Muscle layer of colon (tissue), 2 donors: Measurements from ENCODE around the gene EXOSC9.
A peak's percentile ranks its signal among the peaks of the same experiment; 100 is the strongest.

Experiments used
- H3K27ac ChIP-seq: one replicate; pipeline ENCODE4 v1.7.0; 2013; ENCODE audit warnings: low read depth, mild to moderate bottlenecking, low read length, moderate library complexity
- H3K27me3 ChIP-seq, 2 donors: one replicate each; pipeline ENCODE4 v1.7.0; 2013; ENCODE audit warnings: low read length in 2 of 2, mild to moderate bottlenecking in 2 of 2; ENCODE audit not compliant: insufficient read depth in 2 of 2, control insufficient read depth in 1 of 2
- H3K36me3 ChIP-seq: one replicate; pipeline ENCODE4 v1.7.0; 2013; ENCODE audit warnings: mild to moderate bottlenecking, low read length; ENCODE audit not compliant: insufficient read depth
- H3K4me1 ChIP-seq: one replicate; pipeline ENCODE4 v1.7.0; 2013; ENCODE audit warnings: mild to moderate bottlenecking, low read length; ENCODE audit not compliant: insufficient read depth
- H3K4me3 ChIP-seq, 2 donors: one replicate each; pipeline ENCODE4 v1.7.0; 2013; ENCODE audit warnings: low read length in 2 of 2, low read depth in 1 of 2, mild to moderate bottlenecking in 1 of 2, moderate library complexity in 1 of 2
- H3K9ac ChIP-seq: one replicate; pipeline ENCODE4 v1.7.0; 2013; ENCODE audit warnings: low read length
- H3K9me3 ChIP-seq: one replicate; pipeline ENCODE4 v1.7.0; 2013; ENCODE audit warnings: mild to moderate bottlenecking, low read length
- donor health status: abdominal sarcoma.
- donor health status: Adenocarcinoma of cecum.

The EXOSC9 gene

DNA sequence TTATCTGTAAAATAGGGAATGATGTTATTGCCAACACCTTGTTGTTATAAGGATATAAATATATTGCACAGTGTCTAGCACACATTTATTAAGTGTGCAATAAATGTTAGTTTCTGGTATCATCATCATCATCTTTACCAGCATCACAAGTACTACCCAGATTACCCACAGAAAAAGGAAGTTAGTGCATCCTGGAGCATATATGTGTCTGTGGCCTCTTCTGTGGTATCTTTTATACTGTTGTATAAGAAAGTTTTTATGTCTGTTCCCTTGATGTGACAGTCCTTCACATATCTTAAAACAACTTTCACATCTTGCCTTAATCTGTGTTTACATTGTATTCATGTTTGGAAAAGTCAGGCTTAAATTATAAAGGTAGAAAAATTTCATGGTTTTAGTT lies 10.0 kb downstream of the EXOSC9 start:
- Histone ChIP-seq H3K36me3 (peaks cover 81% of the 10 kb centered on the region), H3K4me1 (no peaks in the 10 kb centered on the region), H3K4me3 (no peak overlapping the region)

DNA sequence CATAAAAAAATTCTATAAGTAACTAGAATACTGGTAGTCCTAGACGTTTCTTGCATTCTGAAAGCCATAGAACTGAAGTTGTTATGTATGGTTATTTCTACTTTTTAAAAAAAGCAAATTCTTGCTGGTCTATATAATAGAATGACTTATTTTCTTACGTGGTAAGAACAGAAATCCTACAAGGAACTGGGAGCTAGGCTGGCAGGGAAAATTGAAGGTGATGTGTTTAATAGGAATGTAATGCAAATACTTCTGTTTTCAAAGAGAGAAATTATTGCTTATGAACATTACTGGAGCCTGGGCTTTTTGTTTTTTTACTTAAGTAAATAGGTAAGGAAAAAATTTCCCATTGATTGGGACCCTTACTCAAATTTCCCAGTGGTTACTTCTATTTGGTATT lies 13.6 kb downstream of the EXOSC9 start:
- H3K27me3 ChIP-seq: no peaks in the 10 kb centered on the region
- H3K36me3 ChIP-seq: peaks cover 72% of the 10 kb centered on the region
- no peaks in the 10 kb centered on the region for H3K9me3 ChIP-seq
- no peak overlapping the region for H3K9ac ChIP-seq
- no peak overlapping the region for H3K27ac ChIP-seq
- H3K4me3 ChIP-seq: no peak overlapping the region
- H3K4me1 ChIP-seq: no peaks in the 10 kb centered on the region

More for the DNA sequence above, 10.0 kb downstream of the EXOSC9 start:
- H3K27me3 ChIP-seq: no peaks in the 10 kb centered on the region
- no peaks in the 10 kb centered on the region for H3K9me3 ChIP-seq
- H3K9ac ChIP-seq: no peak overlapping the region
- H3K27ac ChIP-seq: no peak overlapping the region

DNA sequence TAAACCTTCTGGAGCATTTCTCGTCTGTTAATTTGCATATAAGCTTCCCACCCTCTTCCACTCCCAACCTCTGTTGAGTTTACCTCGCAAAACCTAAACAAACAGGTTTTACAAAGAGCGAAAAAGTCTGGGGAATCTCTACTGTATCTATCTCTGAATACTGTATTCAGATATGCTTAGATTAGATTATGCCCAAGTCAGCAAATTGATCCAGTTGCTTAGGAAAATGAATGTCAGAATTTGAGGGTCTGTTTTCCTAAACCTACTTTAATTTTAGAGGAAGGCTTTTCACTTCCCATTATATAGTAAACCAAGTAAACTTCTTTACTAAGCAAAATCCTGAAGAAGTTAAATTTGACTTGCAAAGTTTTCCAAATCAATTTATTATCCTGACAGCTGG lies 15.9 kb downstream of the EXOSC9 start:
- Histone ChIP-seq H3K36me3 (peaks cover 58% of the 10 kb centered on the region), H3K27me3 (no peaks in the 10 kb centered on the region), H3K27ac (no peak overlapping the region), H3K9me3 (no peaks in the 10 kb centered on the region), H3K4me1 (no peaks in the 10 kb centered on the region), H3K4me3 (no peak overlapping the region), H3K9ac (no peak overlapping the region)

DNA sequence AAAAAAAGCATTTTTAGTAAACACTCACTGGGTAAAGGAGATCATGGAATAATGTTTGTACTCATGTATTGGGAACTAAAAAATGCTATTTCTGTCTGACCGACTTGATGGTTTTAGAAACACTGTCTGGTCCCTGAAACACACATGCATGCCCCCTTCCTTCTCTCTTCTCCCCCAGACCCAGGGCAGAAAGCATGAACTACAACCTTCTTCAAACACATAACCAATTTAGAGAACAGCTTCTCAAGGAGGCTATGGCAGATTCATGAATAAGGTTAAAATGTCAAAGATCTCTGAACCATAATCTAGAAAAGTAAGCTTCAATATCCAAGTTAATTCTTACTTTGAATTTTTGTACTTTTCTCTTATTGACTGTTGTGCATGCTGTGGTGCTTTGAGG lies 16.6 kb downstream of the EXOSC9 start:
- Histone ChIP-seq H3K9ac (no peak overlapping the region), H3K4me3 (no peak overlapping the region), H3K36me3 (peaks cover 51% of the 10 kb centered on the region), H3K27me3 (no peaks in the 10 kb centered on the region), H3K27ac (no peak overlapping the region), H3K9me3 (no peaks in the 10 kb centered on the region), H3K4me1 (no peaks in the 10 kb centered on the region)

DNA sequence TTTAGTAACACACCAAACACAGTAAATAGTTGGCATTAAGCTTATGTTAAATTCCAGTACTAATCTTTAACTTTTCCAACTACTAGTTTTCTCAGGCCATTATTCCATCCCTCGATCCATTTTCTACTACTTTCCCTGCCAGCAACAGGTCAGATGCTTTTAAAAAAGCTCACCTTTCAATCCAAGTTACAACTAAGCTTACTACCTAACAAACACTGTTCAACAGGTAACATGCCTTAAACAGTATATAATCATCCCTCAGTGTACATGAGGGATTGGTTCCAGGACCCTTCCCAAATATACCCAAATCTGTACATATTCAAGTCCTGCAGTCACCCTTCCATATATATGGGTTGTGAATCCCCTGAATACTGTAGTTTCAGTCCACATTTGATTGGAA lies 17.1 kb downstream of the EXOSC9 start:
- Histone ChIP-seq H3K36me3 (peaks cover 45% of the 10 kb centered on the region), H3K4me1 (no peaks in the 10 kb centered on the region), H3K9ac (no peak overlapping the region), H3K27ac (no peak overlapping the region), H3K27me3 (no peaks in the 10 kb centered on the region), H3K4me3 (no peak overlapping the region), H3K9me3 (no peaks in the 10 kb centered on the region)

DNA sequence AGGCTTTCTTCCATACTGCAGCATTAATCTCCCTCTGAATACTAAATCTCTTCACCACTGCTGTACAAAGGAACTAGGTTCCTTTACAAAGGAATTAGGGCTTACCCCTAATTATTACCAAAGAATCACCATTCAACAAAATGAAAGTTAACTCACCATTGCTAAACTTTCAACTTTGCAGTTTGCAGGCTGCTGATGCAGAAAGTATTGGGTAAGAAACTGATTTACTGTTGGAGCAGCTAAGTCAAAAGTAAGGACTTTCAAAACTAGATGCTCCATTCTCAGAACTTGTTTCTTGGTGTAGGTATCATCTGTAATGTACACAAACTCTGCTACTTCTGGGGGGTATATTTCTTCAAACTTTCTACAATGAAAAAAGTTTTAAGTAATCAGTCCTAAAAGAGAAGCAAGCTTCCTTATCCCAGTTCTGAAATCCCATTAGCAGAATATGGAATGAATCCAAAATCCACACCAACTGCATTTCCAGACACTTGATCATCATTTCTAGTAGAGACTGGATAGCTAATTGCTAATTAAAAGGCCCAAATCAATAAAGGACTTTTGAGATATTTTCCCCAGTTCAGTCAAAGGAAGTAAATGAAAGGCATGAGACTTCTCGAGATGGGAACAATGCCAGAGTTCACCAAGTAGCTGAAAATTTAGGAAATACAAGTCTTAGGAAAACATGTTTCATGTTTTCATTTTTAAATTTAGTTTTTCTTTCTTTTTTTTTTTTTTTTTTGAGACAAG lies 18.3 kb downstream of the EXOSC9 start:
- Histone ChIP-seq H3K9ac (no peak overlapping the region), H3K27me3 (no peaks in the 10 kb centered on the region), H3K4me3 (no peak overlapping the region), H3K4me1 (no peaks in the 10 kb centered on the region), H3K36me3 (peaks cover 38% of the 10 kb centered on the region), H3K27ac (no peak overlapping the region), H3K9me3 (no peaks in the 10 kb centered on the region)

DNA sequence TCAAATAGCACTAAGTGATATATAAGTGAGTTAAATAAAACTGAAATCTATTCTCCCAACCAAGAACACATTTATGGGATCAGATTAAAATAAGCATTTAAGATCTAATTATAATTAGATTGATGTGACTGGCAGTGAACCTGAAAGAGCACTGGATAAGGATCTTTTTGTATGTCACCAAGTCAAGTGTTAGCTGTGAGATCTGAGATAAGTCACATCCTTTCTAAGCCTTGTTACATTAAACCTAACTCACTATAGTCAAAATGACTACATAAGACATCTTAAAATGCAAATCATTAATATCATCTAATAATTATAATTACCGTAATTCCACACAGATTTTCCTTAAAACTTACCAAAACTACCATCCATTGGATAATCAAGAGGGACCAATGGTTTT lies 20.9 kb downstream of the EXOSC9 start:
- no peaks in the 10 kb centered on the region for H3K27me3 ChIP-seq
- no peak overlapping the region for H3K4me3 ChIP-seq
- H3K9me3 ChIP-seq: no peaks in the 10 kb centered on the region
- no peak overlapping the region for H3K27ac ChIP-seq
- peaks cover 14% of the 10 kb centered on the region for H3K36me3 ChIP-seq
- peaks cover 8% of the 10 kb centered on the region for H3K4me1 ChIP-seq
- no peak overlapping the region for H3K9ac ChIP-seq

DNA sequence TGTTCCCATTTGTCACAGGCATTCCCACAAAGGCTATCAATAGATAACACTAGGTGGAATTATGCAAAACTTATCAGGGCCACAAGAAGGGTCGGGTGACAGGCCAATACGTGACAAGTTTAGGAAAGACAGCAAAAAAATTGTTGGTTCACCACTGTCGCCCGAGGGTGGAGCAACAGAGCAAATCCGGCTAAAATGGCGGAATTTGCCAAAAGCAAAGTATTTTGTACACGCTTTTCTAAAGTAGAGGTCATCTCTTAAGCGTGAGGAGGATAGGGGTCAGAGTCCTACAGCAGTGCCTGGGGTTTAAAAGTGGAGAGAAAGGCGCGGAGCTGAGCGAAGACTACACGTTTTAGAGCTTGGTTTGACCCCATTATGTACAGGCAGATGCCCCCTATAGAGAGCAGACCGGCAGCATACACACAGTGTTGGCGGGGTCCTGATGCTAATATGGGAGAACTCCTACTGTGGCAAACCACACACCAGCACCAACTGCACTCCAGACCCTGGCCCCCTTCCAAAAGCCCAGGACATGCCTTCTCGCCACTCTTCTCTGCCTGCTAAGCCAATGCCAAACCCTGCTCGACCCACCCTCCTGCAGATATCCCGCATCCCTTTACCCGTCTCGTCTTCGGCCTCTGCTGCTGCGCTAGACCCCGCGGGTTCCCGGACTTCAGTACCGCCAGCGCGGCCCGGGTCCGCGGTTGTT lies 21.8 kb downstream of the EXOSC9 start:
- Histone ChIP-seq H3K9ac (no peak overlapping the region), H3K4me3 (peak overlapping the region; percentile 3 to 58), H3K27ac (no peak overlapping the region), H3K36me3 (peaks cover 8% of the 10 kb centered on the region), H3K4me1 (peaks cover 8% of the 10 kb centered on the region), H3K27me3 (no peaks in the 10 kb centered on the region), H3K9me3 (no peaks in the 10 kb centered on the region)

DNA sequence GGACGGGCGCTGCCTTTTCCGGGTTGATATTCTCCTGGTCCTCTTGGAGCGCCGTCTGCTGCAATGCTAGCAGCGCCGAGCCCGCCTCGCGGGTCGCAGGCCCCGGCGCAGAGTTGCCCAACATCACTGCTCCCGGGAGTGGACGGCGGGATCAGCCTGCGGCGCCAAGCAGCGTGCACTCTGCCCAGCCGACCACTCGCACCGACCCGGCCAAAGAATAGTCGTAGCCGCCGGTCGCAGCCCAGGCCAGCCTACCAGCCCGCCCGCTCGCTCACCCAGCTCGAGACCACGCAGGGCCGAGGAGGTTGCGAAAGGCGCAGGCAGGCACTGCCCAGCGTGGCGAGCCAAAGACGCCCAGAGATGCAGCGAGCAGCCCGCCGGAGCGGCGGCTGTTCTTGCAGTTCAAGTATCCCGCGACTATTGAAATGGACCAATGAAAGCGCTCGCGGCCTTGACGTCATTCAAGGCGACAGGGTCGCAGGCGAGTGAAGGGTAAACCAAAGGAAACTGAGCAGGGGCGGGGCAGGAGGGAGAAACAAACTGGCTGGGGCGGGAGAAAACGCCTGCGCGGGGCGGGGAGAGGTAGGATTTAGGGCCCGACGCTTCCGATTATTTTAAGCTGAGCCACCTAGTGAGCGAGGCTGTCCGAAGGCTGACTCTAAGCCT lies 22.5 kb downstream of the EXOSC9 start, which contains the start of gene CCNA2:
CCNA2 (minus strand) TSS at position 379 of the 666 bp plus-strand sequence; CDS start at position 124, 255 bp downstream.
- H3K4me1 ChIP-seq: peaks cover 8% of the 10 kb centered on the region
- H3K9me3 ChIP-seq: no peaks in the 10 kb centered on the region
- no peaks in the 10 kb centered on the region for H3K27me3 ChIP-seq
- H3K36me3 ChIP-seq: peaks cover 4% of the 10 kb centered on the region
- peak within 1 kb of the TSS; percentile 79 for H3K27ac ChIP-seq
- peak within 1 kb of the TSS; percentile 37 for H3K9ac ChIP-seq
- H3K4me3 ChIP-seq: peak within 1 kb of the TSS; percentile 3 to 58

DNA sequence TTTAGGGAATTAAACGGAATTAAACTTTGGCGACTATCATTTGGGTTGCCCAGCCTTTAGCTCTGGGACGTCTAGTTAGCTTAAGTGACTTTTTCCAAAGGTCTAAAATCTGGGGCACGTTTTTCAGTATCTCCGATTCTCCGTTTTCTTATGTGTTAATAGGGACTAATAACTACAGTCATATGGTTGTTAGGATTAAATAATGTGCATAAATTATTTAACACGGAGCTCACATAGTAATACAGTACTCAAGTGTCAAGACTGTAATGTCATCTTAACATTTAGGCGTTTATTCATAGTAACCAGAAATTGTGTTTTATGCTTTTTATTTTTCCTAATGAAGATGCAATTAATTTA lies 23.0 kb downstream of the EXOSC9 start:
- H3K27me3 ChIP-seq: no peaks in the 10 kb centered on the region
- peak overlapping the region; percentile 37 for H3K9ac ChIP-seq
- H3K36me3 ChIP-seq: peaks cover 4% of the 10 kb centered on the region
- peak overlapping the region; percentile 3 to 58 for H3K4me3 ChIP-seq
- no peaks in the 10 kb centered on the region for H3K9me3 ChIP-seq
- H3K4me1 ChIP-seq: peaks cover 8% of the 10 kb centered on the region
- H3K27ac ChIP-seq: peak overlapping the region; percentile 79

DNA sequence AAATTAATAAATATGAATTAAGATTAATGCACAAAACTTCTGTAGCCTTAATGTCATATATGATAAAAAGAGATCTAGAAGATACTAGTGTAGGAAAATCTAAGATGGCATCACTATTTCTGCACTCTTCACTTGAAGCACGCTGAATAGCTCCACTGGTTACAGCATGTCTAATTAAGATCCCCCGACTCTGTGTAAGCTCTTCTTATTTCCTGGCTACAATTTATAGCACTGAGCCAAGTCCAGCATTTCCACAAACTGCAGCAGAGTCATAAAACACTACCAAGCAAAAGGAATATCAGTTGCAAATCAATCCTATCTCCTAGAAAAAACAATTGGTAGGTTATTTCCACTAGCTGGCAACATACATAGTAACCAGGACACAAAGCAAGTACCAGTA lies 23.8 kb downstream of the EXOSC9 start:
- H3K9me3 ChIP-seq: no peaks in the 10 kb centered on the region
- H3K27ac ChIP-seq: peak overlapping the region; percentile 17
- peaks cover 8% of the 10 kb centered on the region for H3K4me1 ChIP-seq
- no peak overlapping the region for H3K4me3 ChIP-seq
- H3K36me3 ChIP-seq: peaks cover 4% of the 10 kb centered on the region
- H3K27me3 ChIP-seq: no peaks in the 10 kb centered on the region
- no peak overlapping the region for H3K9ac ChIP-seq
